Cardiac muscle cell (in vitro differentiated cells and primary cell): ENCODE data around the gene MERTK. TPM values are rescaled to one million over a fixed set of nuclear protein-coding genes. Genes with fewer than 3 reads are reported as not detected.
A peak's percentile ranks its signal among the peaks of the same experiment; 100 is the strongest.

Experiments
- DNase-seq, 2 donors: peaks; one replicate each; pipeline versions ENCODE4 v3.0.0 to v3.0.0-alpha.2; 2010 to 2017; ENCODE audit warnings: low read depth in 1 of 2, low spot score in 1 of 2
- H3K27ac ChIP-seq: fragments of 200-600 bp; sonication (generic); 2 replicates; pipeline ENCODE4 v1.5.1; 2016
- H3K27me3 ChIP-seq: fragments of 200-600 bp; sonication (generic); 2 replicates; pipeline ENCODE4 v1.6.0; 2016; ENCODE audit warnings: control low read depth
- H3K36me3 ChIP-seq: fragments of 200-600 bp; sonication (generic); 2 replicates; pipeline ENCODE4 v1.5.1; 2016; ENCODE audit warnings: control low read depth
- H3K4me1 ChIP-seq: fragments of 200-600 bp; sonication (generic); 2 replicates; pipeline ENCODE4 v1.8.1; 2017; ENCODE audit warnings: low read depth, mild to moderate bottlenecking, mixed run types
- H3K4me3 ChIP-seq: fragments of 200-600 bp; sonication (generic); 2 replicates; pipeline ENCODE4 v1.5.1; 2016; ENCODE audit warnings: mild to moderate bottlenecking
- H3K9me3 ChIP-seq: fragments of 200-600 bp; sonication (generic); 2 replicates; pipeline ENCODE4 v1.5.1; 2017; ENCODE audit warnings: low read depth, mild to moderate bottlenecking, control low read depth
- polyA plus RNA-seq: library from polyadenylated mRNA; unstranded; fragments of >200 nt; fragmentation: Nextera tagmentation; extraction: Ambion mirVana; gene quantifications from 2 replicates; pipeline ENCODE4 v1.2.1, GENCODE V29; 2016
- total RNA-seq: library from RNA; depleted of rRNA; stranded (reverse); fragments of >200 nt; gene quantifications from 2 replicates; pipeline ENCODE4 v1.2.3, GENCODE V29; 2016
- TF ChIP-seq, protein P1 (sequence below): IDR thresholded peaks from 2 replicates; pipeline ENCODE4 v1.5.1; 2012; ENCODE audit warnings: low read depth, mild to moderate bottlenecking, low read length

Gene MERTK
- total and polyA plus RNA-seq, 2 experiments from 2014 or later = 4.5 to 8.7 TPM

DNA sequence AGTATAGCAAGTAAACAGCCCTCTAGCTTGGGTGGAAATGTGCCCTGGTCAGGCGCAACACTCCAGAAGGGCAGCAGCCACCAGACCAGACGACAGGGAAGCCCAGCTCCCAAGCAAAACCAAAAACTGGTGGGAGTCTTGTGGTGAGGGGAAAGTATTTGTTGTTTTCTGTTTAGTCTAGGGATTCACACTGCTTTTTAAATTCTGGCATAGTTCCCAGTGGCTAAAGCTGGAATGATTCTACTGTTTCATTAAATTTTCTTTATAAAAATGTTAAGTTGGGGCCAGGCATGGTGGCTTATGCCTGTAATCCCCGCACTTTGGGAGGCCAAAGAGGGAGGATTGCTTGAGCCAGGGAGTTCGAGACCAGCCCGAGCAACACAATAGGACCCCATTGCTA is 38.5 kb downstream of the MERTK start:
- Histone ChIP-seq H3K27ac (no peak overlapping the region), H3K36me3 (no peaks in the 10 kb centered on the region), H3K4me3 (no peak overlapping the region), H3K9me3 (no peaks in the 10 kb centered on the region), H3K27me3 (no peaks in the 10 kb centered on the region), H3K4me1 (no peaks in the 10 kb centered on the region)
- TF ChIP-seq, protein P1, sequence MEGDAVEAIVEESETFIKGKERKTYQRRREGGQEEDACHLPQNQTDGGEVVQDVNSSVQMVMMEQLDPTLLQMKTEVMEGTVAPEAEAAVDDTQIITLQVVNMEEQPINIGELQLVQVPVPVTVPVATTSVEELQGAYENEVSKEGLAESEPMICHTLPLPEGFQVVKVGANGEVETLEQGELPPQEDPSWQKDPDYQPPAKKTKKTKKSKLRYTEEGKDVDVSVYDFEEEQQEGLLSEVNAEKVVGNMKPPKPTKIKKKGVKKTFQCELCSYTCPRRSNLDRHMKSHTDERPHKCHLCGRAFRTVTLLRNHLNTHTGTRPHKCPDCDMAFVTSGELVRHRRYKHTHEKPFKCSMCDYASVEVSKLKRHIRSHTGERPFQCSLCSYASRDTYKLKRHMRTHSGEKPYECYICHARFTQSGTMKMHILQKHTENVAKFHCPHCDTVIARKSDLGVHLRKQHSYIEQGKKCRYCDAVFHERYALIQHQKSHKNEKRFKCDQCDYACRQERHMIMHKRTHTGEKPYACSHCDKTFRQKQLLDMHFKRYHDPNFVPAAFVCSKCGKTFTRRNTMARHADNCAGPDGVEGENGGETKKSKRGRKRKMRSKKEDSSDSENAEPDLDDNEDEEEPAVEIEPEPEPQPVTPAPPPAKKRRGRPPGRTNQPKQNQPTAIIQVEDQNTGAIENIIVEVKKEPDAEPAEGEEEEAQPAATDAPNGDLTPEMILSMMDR = no peak
- peak in 1 of 2 donors; percentile 4 for DNase-seq

DNA sequence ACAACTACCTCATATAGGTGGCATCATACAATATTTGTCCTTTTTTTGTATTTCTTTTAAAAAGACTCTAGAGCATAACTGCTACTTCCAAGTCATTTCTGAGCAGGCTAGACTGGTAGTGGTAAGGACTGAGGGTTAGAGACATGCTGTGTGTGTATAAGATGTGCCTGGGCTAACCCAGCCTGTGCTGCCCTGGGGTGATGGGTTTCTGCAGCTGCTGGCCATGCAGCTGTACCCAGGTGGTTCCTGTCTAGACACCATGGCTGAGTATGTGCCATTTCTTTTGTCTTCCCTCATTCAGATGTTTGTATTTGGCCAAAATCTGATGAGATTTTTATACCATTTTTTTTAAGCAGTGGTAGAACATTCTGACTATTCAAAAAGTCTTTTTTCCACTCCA is 40.0 kb downstream of the MERTK start:
- TF ChIP-seq, protein P1 = no peak
- Histone ChIP-seq H3K36me3 (no peaks in the 10 kb centered on the region), H3K4me1 (no peaks in the 10 kb centered on the region), H3K27ac (no peak overlapping the region), H3K4me3 (no peak overlapping the region), H3K9me3 (no peaks in the 10 kb centered on the region), H3K27me3 (no peaks in the 10 kb centered on the region)
- DNase-seq = no peak

DNA sequence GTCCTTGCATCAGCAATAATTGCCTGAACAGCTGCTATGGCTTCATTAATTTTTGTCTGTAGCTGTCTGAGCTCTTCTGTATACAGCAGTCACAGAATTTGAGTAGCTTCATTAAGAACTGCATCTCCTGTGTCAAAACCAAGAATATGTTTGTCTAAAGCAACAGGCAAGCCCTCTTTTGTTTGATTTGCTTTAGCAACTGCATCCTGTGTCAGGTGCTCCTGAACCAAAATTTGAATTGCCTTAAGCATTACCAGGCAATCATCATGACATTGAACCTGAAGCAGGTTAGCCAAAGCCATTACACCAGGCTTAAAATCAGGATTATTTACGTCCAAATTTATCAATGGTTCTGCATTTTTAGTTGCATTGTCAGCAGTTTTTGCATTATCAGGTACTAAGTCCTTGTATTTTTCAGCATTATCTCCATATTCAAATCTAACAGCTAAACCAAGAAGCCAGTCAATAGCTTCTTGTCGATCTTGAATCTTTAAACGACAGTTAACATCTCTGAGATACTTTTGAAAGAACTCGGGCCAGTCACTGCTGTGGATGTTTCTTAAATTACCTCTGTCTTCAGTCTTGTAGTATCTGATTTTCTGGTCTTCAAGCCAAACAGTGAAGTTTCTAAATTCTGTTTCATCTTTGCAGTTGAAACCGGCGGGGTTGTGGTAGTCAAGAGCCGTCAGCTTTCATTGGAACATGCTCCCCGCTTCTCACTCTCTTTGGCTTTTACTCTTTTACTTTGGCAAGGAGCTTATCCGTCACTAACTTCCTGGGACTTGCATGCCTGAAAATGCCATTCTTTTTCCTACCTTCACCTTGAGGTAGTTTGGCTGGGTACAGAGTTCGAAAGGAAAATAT is 42.2 kb downstream of the MERTK start:
- Histone ChIP-seq H3K4me3 (no peak overlapping the region), H3K9me3 (no peaks in the 10 kb centered on the region), H3K4me1 (no peaks in the 10 kb centered on the region), H3K27ac (no peak overlapping the region), H3K27me3 (no peaks in the 10 kb centered on the region), H3K36me3 (no peaks in the 10 kb centered on the region)
- no peak for DNase-seq
- TF ChIP-seq, protein P1 = no peak

DNA sequence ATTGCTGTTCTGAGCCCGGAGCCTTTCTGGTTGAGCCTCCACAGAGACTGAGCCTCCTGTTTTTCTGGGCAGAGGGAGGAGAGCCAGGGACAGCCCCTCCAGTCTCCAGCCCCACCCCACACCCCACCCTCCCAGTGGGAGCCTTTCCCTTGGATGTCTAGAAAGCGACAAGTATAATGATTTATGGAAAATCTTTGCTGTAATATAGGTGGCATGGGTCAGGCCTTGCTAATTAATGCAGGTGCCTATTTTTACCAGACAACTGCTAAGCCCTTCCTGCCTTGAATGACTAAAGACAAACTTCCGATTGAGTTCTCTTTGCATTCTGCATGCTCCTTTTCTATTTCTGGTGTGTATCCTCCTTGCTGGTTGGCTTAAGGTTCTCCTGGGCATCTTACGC is 43.1 kb downstream of the MERTK start:
- H3K9me3 ChIP-seq = no peaks in the 10 kb centered on the region
- peaks cover 2% of the 10 kb centered on the region for H3K4me1 ChIP-seq
- TF ChIP-seq, protein P1 = no peak
- H3K27ac ChIP-seq = no peak overlapping the region
- DNase-seq = no peak
- no peaks in the 10 kb centered on the region for H3K36me3 ChIP-seq
- H3K4me3 ChIP-seq = no peak overlapping the region
- H3K27me3 ChIP-seq = no peaks in the 10 kb centered on the region

DNA sequence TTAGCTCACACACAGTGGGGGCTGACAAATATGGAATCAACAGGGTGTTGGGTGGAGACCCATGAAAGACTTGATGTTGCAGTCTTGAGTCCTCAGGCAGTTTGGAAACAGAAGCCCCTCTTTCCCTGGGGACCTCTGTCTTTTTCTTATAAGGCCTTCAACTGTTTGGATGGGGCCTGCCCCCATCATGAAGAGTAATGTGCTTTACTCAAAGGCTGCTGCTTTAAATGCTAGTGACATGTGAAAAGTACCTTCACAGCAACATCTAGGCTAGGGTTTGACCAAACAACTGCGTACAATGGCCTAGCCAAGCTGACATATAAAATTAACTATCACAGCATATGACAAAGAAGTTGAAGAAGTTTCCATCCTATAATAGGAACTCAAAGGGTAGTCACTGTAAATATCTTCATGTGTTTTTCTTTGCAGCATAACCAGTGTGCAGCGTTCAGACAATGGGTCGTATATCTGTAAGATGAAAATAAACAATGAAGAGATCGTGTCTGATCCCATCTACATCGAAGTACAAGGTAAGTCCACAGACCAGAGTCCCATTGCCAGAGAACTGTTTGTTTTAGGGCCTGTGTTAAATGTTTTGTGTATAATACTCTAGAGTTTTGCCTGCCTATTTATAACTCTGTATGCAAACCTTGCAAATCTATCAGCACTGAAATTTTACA is 46.3 kb downstream of the MERTK start:
- no peaks in the 10 kb centered on the region for H3K27me3 ChIP-seq
- H3K36me3 ChIP-seq = peaks cover 2% of the 10 kb centered on the region
- H3K4me3 ChIP-seq = no peak overlapping the region
- no peak for DNase-seq
- H3K27ac ChIP-seq = no peak overlapping the region
- H3K9me3 ChIP-seq = no peaks in the 10 kb centered on the region
- TF ChIP-seq, protein P1 = no peak
- peaks cover 8% of the 10 kb centered on the region for H3K4me1 ChIP-seq
